Heart right ventricle (tissue), 16 donors: Measurements from ENCODE around the gene AP5Z1. TPM values are rescaled to one million over a fixed set of nuclear protein-coding genes. Genes with fewer than 3 reads are reported as not detected.

Experiments used
- ATAC-seq, 8 donors: fragments of 200-7000 bp; cut with Tn5 transposase; one replicate each; pipeline ENCODE4 v1.9.1; 2020; ENCODE audit warnings: mild to moderate bottlenecking in 8 of 8, moderate library complexity in 8 of 8, moderate number of reproducible peaks in 1 of 8
- DNase-seq, 2 donors: peaks; one replicate each; pipeline ENCODE4 v3.0.0-alpha.2; 2020
- H3K27ac ChIP-seq, 10 donors: fragments of 200-600 bp; sonication (generic) in 2 of 10; one replicate each; pipeline versions ENCODE4 v1.5.0 to v1.8.0; 2020 to 2022; ENCODE audit warnings: mild to moderate bottlenecking in 3 of 10
- H3K27me3 ChIP-seq, 7 donors: fragments of 200-600 bp; one replicate each; pipeline ENCODE4 v1.8.0; 2021 to 2022; ENCODE audit warnings: mild to moderate bottlenecking in 2 of 7
- H3K36me3 ChIP-seq, 9 donors: fragments of 200-600 bp; sonication (generic) in 1 of 9; one replicate each; pipeline versions ENCODE4 v1.5.0 to v1.8.0; 2020 to 2022; ENCODE audit warnings: mild to moderate bottlenecking in 2 of 9
- H3K4me1 ChIP-seq, 9 donors: fragments of 200-600 bp; sonication (generic) in 1 of 9; one replicate each; pipeline versions ENCODE4 v1.5.0 to v1.8.0; 2020 to 2022; ENCODE audit warnings: mild to moderate bottlenecking in 4 of 9
- H3K4me3 ChIP-seq, 10 donors: fragments of 200-600 bp; sonication (generic) in 2 of 10; one replicate each; pipeline versions ENCODE4 v1.5.0 to v1.8.0; 2020 to 2022; ENCODE audit warnings: mild to moderate bottlenecking in 7 of 10, moderate library complexity in 2 of 10
- H3K9me3 ChIP-seq, 11 donors: fragments of 200-600 bp in 10 of 11; sonication (generic) in 2 of 11; one replicate each; pipeline versions ENCODE4 v1.5.0 to v1.8.0; 2013 to 2022; ENCODE audit warnings: mild to moderate bottlenecking in 2 of 11, control low read depth in 1 of 11, moderate library complexity in 1 of 11
- CTCF ChIP-seq, 9 donors: fragments of 200-600 bp; sonication (generic) in 2 of 9; IDR thresholded peaks; one replicate each; pipeline versions ENCODE4 v1.5.0 to v1.8.0; 2021 to 2022; ENCODE audit warnings: antibody characterized with exemption in 9 of 9, mild to moderate bottlenecking in 5 of 9, moderate library complexity in 1 of 9
- WGBS, 2 donors: extraction: QIAGEN DNeasy Blood & Tissue Kit; methylation state at CpG; one replicate each; pipeline ENCODE4 v1.1.7; 2013; ENCODE audit warnings: inconsistent platforms in 1 of 2; 5-methylcytosine and 5-hydroxymethylcytosine counted together
- intact Hi-C, 10 donors: fragments of 100-400 bp; cut with DNase I; formaldehyde crosslinking; loops; one replicate each; pipeline versions ENCODE4 v1.11.1 to v1.14.2; 2022
- polyA plus RNA-seq, 2 donors: library from polyadenylated mRNA; stranded (reverse); fragments of 200-250 nt; gene quantifications; one replicate each; pipeline ENCODE4 v1.2.3, GENCODE V29; 2013
- total RNA-seq, 10 donors: library from RNA; stranded (reverse); fragmentation: NEBNext Ultra II Directional in 3 of 10; extraction: Animal tissue kit (Norgen Biotek cat#: 25700) in 3 of 10; gene quantifications; one replicate each; pipeline versions ENCODE4 v1.2.1 to v1.2.4, GENCODE V29; 2021 to 2023
- donor health status: Arrhythmogenic right ventricular cardiomyopathy.
- donor health status: ischemic (EF 13 %, LVEDD 7.1; RV severe dilation, severe dysfunction).
- donor health status: healthy with polysubstance abuse.
- donor health status: DM: no; HTN: yes; CAD: no.
- donor health status: DM: no; HTN: no; CAD: no.
- donor health status: ischemic (EF 25% LVEDD 6.9; RV normal size, moderate dysfunction).
- donor health status: ischemic (EF 25% LVEDD 5.7; RV mildly dilated, moderate dysfunction).
- donor health status: healthy.
- donor health status: DM: yes; HTN: yes; CAD: no.
- donor health status: Ischemic cardiomyopathy.
- donor health status: ischemic (EF 35%, LVEDD 5.7; RV mildly dilated, moderate dysfunction).
- donor health status: nonischemic (EF 11% LVEDD 7.7; RV severe dilation, severe dysfunction).
- donor health status: DM: yes; HTN: yes; CAD: no.
- donor health status: PGD.
- donor health status: ischemic (EF 29% LVEDD 5.4; RV normal size, mild dysfunction).
- donor health status: nonischemic (EF 23%, LVEDD 6.1; RV moderate dilation, normal function).

Gene AP5Z1
- total and polyA plus RNA-seq, 12 donors, result 8.5 to 30.9 (median 12.7) TPM

DNA sequence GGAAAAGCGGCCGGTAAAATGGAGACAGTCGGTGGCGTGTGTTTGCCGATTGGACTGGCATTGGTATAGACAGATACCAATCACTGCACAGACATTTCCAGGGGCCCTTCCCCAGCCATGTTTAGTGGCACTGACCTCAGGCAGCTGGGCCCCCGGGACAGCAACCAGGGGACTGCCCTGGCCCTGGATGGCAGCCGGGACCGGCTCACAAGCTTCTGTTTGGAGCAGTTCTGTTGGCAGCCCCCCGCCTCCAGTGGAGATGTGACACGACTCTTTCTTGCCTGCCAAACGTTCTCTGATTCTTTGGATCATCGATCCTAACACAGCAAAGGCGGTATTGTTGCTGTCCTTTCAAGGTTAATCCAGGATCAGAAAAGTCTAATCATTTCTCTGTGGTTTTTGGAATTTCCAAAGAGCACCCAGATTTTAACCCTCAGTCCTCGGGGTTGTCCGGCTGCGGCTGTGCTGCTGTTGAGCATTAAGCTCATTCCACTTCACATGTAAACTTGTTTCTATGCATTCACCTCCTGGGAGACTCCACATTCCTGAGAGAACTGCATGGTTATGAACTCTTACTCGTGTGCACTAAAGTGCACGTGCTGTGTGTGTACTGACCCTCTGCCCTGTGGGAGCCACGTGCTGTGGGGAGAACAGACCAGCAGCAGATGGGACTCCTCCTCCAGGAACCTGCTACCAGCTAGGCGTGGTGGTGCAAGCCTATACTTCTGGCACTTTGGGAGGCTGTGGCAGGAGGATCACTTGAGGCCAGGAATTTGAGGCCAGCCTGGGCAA is 47.3 kb upstream of the AP5Z1 start:
- H3K9me3 ChIP-seq, result no peaks in the 10 kb centered on the region
- DNase-seq (no peak), ATAC-seq (no peak)
- H3K4me1 ChIP-seq, result peaks cover 9 to 84% (median 51%) of the 10 kb centered on the region in 9 donors
- 92 to 93% methylated on average over 20 of the region's 20 CpGs for WGBS, 2 donors
- no peak overlapping the region for H3K4me3 ChIP-seq
- no peaks in the 10 kb centered on the region for H3K27me3 ChIP-seq
- peaks cover 0 to 36% (median 0%) of the 10 kb centered on the region in 9 donors for H3K36me3 ChIP-seq
- H3K27ac ChIP-seq, result peak overlapping the region in 1 of 10 donors; percentile 97
- intact Hi-C loops, result no loop called here
- no peak for TF ChIP-seq CTCF (IDR thresholded peaks at IDR 0.05)

DNA sequence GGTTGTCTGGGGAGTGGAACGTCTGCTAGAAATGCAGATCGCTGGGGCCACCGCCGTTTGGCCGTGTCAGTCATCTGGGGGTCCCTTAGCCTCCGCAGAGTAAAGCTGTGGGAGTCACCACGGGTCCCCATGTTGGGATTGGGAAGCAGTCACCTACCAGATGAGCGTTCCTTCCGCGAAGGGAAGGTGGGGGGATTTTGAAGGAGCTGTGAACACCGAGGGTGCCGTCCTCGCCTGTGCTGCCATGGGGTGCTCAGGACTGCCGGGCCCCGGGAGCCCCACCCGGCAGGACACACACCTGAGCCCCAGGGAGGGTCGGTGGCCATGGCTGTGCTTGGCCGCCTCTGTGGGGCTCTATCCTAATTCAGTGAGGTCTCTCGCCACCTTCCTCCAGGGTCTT is 46.2 kb upstream of the AP5Z1 start:
- intact Hi-C loops, result no loop called here
- H3K4me3 ChIP-seq, result no peak overlapping the region
- ATAC-seq (no peak), DNase-seq (no peak)
- WGBS, 2 donors, result 89 to 91% methylated on average over 19 of the region's 19 CpGs
- H3K36me3 ChIP-seq, result peaks cover 0 to 40% (median 0%) of the 10 kb centered on the region in 9 donors
- no peak for TF ChIP-seq CTCF (IDR thresholded peaks at IDR 0.05)
- peaks cover 5 to 80% (median 44%) of the 10 kb centered on the region in 9 donors for H3K4me1 ChIP-seq
- H3K27me3 ChIP-seq, result no peaks in the 10 kb centered on the region
- H3K9me3 ChIP-seq, result no peaks in the 10 kb centered on the region
- no peak overlapping the region for H3K27ac ChIP-seq

- H3K4me1 ChIP-seq, result peaks cover 0 to 80% (median 46%) of the 10 kb centered on the region in 9 donors
- no peak overlapping the region for H3K4me3 ChIP-seq
- peaks cover 0 to 40% (median 0%) of the 10 kb centered on the region in 9 donors for H3K36me3 ChIP-seq
- DNase-seq (no peak), ATAC-seq (no peak)
- H3K27me3 ChIP-seq, result no peaks in the 10 kb centered on the region
- no peak overlapping the region for H3K27ac ChIP-seq
- intact Hi-C loops, result no loop called here
- H3K9me3 ChIP-seq, result no peaks in the 10 kb centered on the region
- TF ChIP-seq CTCF (IDR thresholded peaks at IDR 0.05), result no peak
- WGBS, 2 donors, result 86% methylated on average over 19 of the region's 19 CpGs
Measured at GRCh38 chr7:4730276-4730675, 45.1 kb upstream of the AP5Z1 start.

DNA sequence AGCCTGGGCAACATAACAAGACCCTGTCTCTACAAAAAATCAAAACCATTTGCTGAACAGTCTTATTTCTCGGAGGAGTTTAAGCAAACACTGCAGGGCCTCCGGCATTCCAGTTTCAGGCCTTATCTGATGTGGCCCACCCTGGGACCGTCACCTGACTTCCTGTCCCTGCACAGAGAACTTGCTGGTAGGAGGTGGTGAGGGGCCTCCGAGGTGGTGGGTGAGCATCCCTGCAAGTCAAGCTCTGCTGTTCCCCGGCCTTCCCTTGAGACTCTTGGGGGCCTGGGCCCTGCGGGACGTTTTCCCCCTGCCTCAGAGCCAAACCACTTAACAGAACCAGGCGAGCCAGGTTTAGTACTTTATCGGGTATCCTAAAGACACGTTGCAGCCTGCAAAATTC is 44.5 kb upstream of the AP5Z1 start:
- no peak overlapping the region for H3K4me3 ChIP-seq
- intact Hi-C loops, result no loop called here
- H3K27me3 ChIP-seq, result no peaks in the 10 kb centered on the region
- H3K27ac ChIP-seq, result peak overlapping the region in 2 of 10 donors; percentile 20 to 48
- ATAC-seq, result no peak
- H3K36me3 ChIP-seq, result peaks cover 0 to 40% (median 0%) of the 10 kb centered on the region in 9 donors
- no peak for TF ChIP-seq CTCF (IDR thresholded peaks at IDR 0.05)
- H3K9me3 ChIP-seq, result no peaks in the 10 kb centered on the region
- peaks cover 0 to 80% (median 46%) of the 10 kb centered on the region in 9 donors for H3K4me1 ChIP-seq
- WGBS, 2 donors, result 49 to 54% methylated on average over 10 of the region's 10 CpGs
- no peak for DNase-seq
